ENCODE results near the gene FGFBP2. TPM values are rescaled to one million over a fixed set of nuclear protein-coding genes. Genes with fewer than 3 reads are reported as not detected.

FGFBP2 gene
- total and polyA plus RNA-seq, 10 of the 15 experiments (the other 5 are each of a cell fraction or from before 2014, with no cell fraction given): 0.23 TPM; not detected in 9

DNA sequence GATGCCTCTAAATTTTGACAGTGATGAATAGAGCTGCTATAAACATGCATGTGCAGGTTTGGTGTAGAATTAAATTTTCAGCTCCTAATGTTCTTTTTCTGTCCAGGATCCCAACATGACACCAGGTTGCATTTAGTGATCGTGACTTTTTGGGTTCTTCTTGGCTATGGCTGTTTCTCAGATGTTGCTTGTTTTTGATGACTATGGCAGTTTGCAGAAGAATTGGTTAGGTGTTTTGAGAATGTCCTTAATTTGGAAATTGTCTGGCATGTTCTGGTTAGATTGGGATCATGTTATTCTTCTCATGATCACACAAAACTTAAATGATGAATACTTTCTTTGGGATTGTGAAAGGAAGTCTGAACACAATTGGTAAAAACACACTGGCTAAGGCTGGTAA, 20.7 kb downstream of the FGFBP2 start:
- intact Hi-C loops (cut with micrococcal nuclease; ENCODE audit: unreplicated experiment) (no loop called here), in situ Hi-C loops (cut with MboI) (no loop called here)
- no peaks in the 10 kb centered on the region for H3K36me3 ChIP-seq (ENCODE audit: control insufficient read depth in 2 of 2, insufficient read depth in 2 of 2, low read length in 1 of 2)
- H4K20me1 ChIP-seq (ENCODE audit: control insufficient read depth, insufficient read depth): no peaks in the 10 kb centered on the region
- H3K79me2 ChIP-seq (ENCODE audit: control insufficient read depth, insufficient read depth, low read length): no peaks in the 10 kb centered on the region
- H3K9ac ChIP-seq (ENCODE audit: control insufficient read depth, insufficient read depth, low read length): no peak overlapping the region
- BruUV-seq (replicated peaks): no TSS peak
- ChIA-PET CTCF (no interaction called here), SMC1A (ENCODE audit: uncharacterized antibody, unreplicated experiment) (interaction anchor here (1.5 kb wide), 1 partner anchor 13 kb away, joined by 3 read pairs; no protein-coding TSS in a partner anchor), RAD21 (ENCODE audit: unreplicated experiment) (no interaction called here), POLR2A (no interaction called here)
- no peak for FAIRE-seq
- no peak overlapping the region for H3K27ac ChIP-seq (ENCODE audit: control insufficient read depth, insufficient read depth)
- no peaks in the 10 kb centered on the region for H3K27me3 ChIP-seq (replicated peaks in 1 of 2; ENCODE audit: control insufficient read depth in 2 of 2, insufficient read depth in 2 of 2, low read length in 1 of 2)
- no peak for DNase-seq (ENCODE audit: low read depth, low spot score)
- no peak overlapping the region for H2AFZ ChIP-seq (ENCODE audit: control insufficient read depth, low read depth, low read length)
- H3K9me3 ChIP-seq (replicated peaks; ENCODE audit: control insufficient read depth, insufficient read depth, low read length): no peaks in the 10 kb centered on the region; the same call in 2 of the 3 replicates
- no peak overlapping the region for H3K4me2 ChIP-seq (ENCODE audit: control insufficient read depth, insufficient read depth)
- H3K4me3 ChIP-seq: no peak overlapping the region
- no peaks in the 10 kb centered on the region for H3K4me1 ChIP-seq (ENCODE audit: control insufficient read depth, insufficient read depth, low read length)
- ATAC-seq: no peak
- WGBS (ENCODE audit: insufficient coverage, insufficient replicate concordance, low lambda C conversion rate, missing lambda C conversion rate): 0% methylated on average over 1 of the region's 1 CpG
- no peak for TF ChIP-seq NR2C1 (IDR thresholded peaks at IDR 0.05)
- no peak for TF ChIP-seq CUX1 (IDR thresholded peaks at IDR 0.05; ENCODE audit: insufficient replicate concordance, low read depth, low read length)
- no peak for TF ChIP-seq RBBP5 (conservative IDR thresholded peaks at IDR 0.05)
- TF ChIP-seq IRF4 (IDR thresholded peaks at IDR 0.05; ENCODE audit: low read depth, low read length): no peak
- TF ChIP-seq NR2C2 (IDR thresholded peaks at IDR 0.05; ENCODE audit: borderline replicate concordance, control insufficient read depth, insufficient read length, low read depth): no peak
- TF ChIP-seq MLLT1 (IDR thresholded peaks at IDR 0.05): no peak
- TF ChIP-seq, protein P1, sequence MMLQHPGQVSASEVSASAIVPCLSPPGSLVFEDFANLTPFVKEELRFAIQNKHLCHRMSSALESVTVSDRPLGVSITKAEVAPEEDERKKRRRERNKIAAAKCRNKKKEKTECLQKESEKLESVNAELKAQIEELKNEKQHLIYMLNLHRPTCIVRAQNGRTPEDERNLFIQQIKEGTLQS (IDR thresholded peaks at IDR 0.05; ENCODE audit: borderline replicate concordance, extremely low read depth, low read depth, low read length): no peak
- TF ChIP-seq ATF7 (IDR thresholded peaks at IDR 0.05; ENCODE audit: low read depth): no peak
- TF ChIP-seq FOXM1 (IDR thresholded peaks at IDR 0.05; ENCODE audit: low read depth, low read length): no peak
- TF ChIP-seq, protein P2, sequence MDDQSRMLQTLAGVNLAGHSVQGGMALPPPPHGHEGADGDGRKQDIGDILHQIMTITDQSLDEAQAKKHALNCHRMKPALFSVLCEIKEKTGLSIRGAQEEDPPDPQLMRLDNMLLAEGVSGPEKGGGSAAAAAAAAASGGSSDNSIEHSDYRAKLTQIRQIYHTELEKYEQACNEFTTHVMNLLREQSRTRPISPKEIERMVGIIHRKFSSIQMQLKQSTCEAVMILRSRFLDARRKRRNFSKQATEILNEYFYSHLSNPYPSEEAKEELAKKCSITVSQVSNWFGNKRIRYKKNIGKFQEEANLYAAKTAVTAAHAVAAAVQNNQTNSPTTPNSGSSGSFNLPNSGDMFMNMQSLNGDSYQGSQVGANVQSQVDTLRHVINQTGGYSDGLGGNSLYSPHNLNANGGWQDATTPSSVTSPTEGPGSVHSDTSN (IDR thresholded peaks at IDR 0.05; ENCODE audit: insufficient replicate concordance, low read depth, low read length): no peak
- TF ChIP-seq HDGF (IDR thresholded peaks at IDR 0.05): no peak
- no peak for TF ChIP-seq ETV6 (conservative IDR thresholded peaks at IDR 0.05 in 1 of 2, IDR thresholded peaks at IDR 0.05 in 1 of 2; ENCODE audit: borderline replicate concordance in 1 of 2, low read depth in 1 of 2)
- TF ChIP-seq, protein P3, sequence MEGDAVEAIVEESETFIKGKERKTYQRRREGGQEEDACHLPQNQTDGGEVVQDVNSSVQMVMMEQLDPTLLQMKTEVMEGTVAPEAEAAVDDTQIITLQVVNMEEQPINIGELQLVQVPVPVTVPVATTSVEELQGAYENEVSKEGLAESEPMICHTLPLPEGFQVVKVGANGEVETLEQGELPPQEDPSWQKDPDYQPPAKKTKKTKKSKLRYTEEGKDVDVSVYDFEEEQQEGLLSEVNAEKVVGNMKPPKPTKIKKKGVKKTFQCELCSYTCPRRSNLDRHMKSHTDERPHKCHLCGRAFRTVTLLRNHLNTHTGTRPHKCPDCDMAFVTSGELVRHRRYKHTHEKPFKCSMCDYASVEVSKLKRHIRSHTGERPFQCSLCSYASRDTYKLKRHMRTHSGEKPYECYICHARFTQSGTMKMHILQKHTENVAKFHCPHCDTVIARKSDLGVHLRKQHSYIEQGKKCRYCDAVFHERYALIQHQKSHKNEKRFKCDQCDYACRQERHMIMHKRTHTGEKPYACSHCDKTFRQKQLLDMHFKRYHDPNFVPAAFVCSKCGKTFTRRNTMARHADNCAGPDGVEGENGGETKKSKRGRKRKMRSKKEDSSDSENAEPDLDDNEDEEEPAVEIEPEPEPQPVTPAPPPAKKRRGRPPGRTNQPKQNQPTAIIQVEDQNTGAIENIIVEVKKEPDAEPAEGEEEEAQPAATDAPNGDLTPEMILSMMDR (IDR thresholded peaks at IDR 0.05 in 2 of 3, conservative IDR thresholded peaks at IDR 0.05 in 1 of 3; ENCODE audit: control insufficient read depth in 2 of 3, extremely low read depth in 1 of 3, insufficient read depth in 1 of 3, low read depth in 3 of 3, low read length in 3 of 3): no peak
- TF ChIP-seq ZSCAN29 (IDR thresholded peaks at IDR 0.05): no peak
- no peak for TF ChIP-seq FOXK2 (IDR thresholded peaks at IDR 0.05)

All from GM12878 (cell line).